Spleen (tissue), 11 donors: ENCODE data around the gene TPH1. TPM values are rescaled to one million over a fixed set of nuclear protein-coding genes. Genes with fewer than 3 reads are reported as not detected.

Experiments
- DNase-seq: peaks from one replicate; pipeline ENCODE4 v3.0.0-alpha.2; 2020
- H3K27ac ChIP-seq, 8 donors: fragments of 200-600 bp; sonication (generic) in 7 of 8; 1 replicate in 4 of 8; 2 replicates in 4 of 8; pipeline versions ENCODE4 v1.5.0 to v1.8.0; 2016 to 2021; ENCODE audit warnings: inconsistent platforms in 4 of 8, mild to moderate bottlenecking in 4 of 8, moderate library complexity in 1 of 8
- H3K27me3 ChIP-seq, 7 donors: fragments of 200-600 bp; sonication (generic) in 6 of 7; replicated peaks in 1 of 7; 1 replicate in 4 of 7; 2 replicates in 3 of 7; pipeline versions ENCODE4 v1.5.0 to v1.8.0; 2016 to 2021; ENCODE audit warnings: inconsistent platforms in 3 of 7, mild to moderate bottlenecking in 1 of 7
- H3K36me3 ChIP-seq, 6 donors: fragments of 200-600 bp; sonication (generic) in 5 of 6; 1 replicate in 4 of 6; 2 replicates in 2 of 6; pipeline versions ENCODE4 v1.5.0 to v1.8.0; 2016 to 2021; ENCODE audit warnings: inconsistent platforms in 2 of 6
- H3K4me1 ChIP-seq, 6 donors: fragments of 200-600 bp; sonication (generic) in 5 of 6; 1 replicate in 3 of 6; 2 replicates in 3 of 6; pipeline versions ENCODE4 v1.5.0 to v1.8.0; 2016 to 2021; ENCODE audit warnings: inconsistent platforms in 3 of 6
- H3K4me3 ChIP-seq, 8 donors: fragments of 200-600 bp; sonication (generic) in 7 of 8; 1 replicate in 4 of 8; 2 replicates in 4 of 8; pipeline versions ENCODE4 v1.5.0 to v1.8.0; 2016 to 2021; ENCODE audit warnings: inconsistent platforms in 4 of 8, mild to moderate bottlenecking in 4 of 8, moderate library complexity in 2 of 8
- H3K9me3 ChIP-seq, 8 donors: fragments of 200-600 bp; sonication (generic) in 7 of 8; 1 replicate in 4 of 8; 2 replicates in 4 of 8; pipeline versions ENCODE4 v1.5.0 to v1.8.0; 2016 to 2021; ENCODE audit warnings: inconsistent platforms in 4 of 8
- CTCF ChIP-seq, 11 experiments: fragments of 200-600 bp in 7 of 11; fragments of 450-650 bp in 4 of 11; sonication (generic) in 4 of 11; IDR thresholded peaks in 8 of 11; conservative IDR thresholded peaks in 3 of 11; 1 replicate in 7 of 11; 2 replicates in 4 of 11; pipeline versions ENCODE4 v1.4.0 to v1.8.0; 2016 to 2021; ENCODE audit warnings: antibody characterized with exemption in 11 of 11, inconsistent platforms in 4 of 11, mild to moderate bottlenecking in 1 of 11
- POLR2A ChIP-seq, 3 donors: fragments of 450-650 bp; IDR thresholded peaks; one replicate each; pipeline ENCODE4 v1.5.1; 2017; ENCODE audit warnings: antibody characterized with exemption in 3 of 3, mild to moderate bottlenecking in 1 of 3
- POLR2AphosphoS5 ChIP-seq, 3 donors: sonication (generic); formaldehyde crosslinking; IDR thresholded peaks; one replicate each; pipeline ENCODE4 v1.5.1; 2017; ENCODE audit warnings: antibody characterized with exemption in 3 of 3
- WGBS, 5 donors: extraction: QIAGEN DNeasy Blood & Tissue Kit in 3 of 5; methylation state at CpG; one replicate each; pipeline versions ENCODE4 v1.1.5 to v1.1.7; 2013 to 2018; 5-methylcytosine and 5-hydroxymethylcytosine counted together
- intact Hi-C: fragments of 100-400 bp; cut with DNase I; formaldehyde crosslinking; loops from one replicate; pipeline ENCODE4 v1.15.0; 2023; ENCODE audit warnings: low total_unique reads
- polyA plus RNA-seq, 3 donors: library from polyadenylated mRNA; stranded (reverse); fragments of 200-250 nt; gene quantifications; one replicate each; pipeline ENCODE4 v1.2.1, GENCODE V29; 2013
- total RNA-seq, 7 donors: library from RNA; depleted of rRNA in 3 of 7; stranded (reverse); fragments of >200 nt in 3 of 7; fragmentation: NEBNext Ultra II Directional in 4 of 7; extraction: Animal tissue kit (Norgen Biotek cat#: 25700) in 4 of 7; gene quantifications; one replicate each; pipeline versions ENCODE4 v1.1.0 to v1.2.1, GENCODE V29; 2016 to 2021
- donor health status: healthy with polysubstance abuse.
- donor health status: DM: no; HTN: no; CAD: no; lungs with moderate emphysema.
- donor health status: DM: no; HTN: no; CAD: no.
- donor health status: Bipolar disorder and iron deficiency.
- donor health status: healthy.
- donor health status: DM: no; HTN: no; CAD: no.
- donor health status: DM: yes; HTN: yes; CAD: no.

Gene TPH1
- total and polyA plus RNA-seq, 10 donors: 0.21 to 1.9 (median 0.88) TPM

GRCh38 chr11:18036456-18036855 is 9.6 kb downstream of the TPH1 start:
- no peaks in the 10 kb centered on the region for H3K4me1 ChIP-seq
- DNase-seq: no peak
- H3K27me3 ChIP-seq: no peaks in the 10 kb centered on the region
- TF ChIP-seq CTCF (IDR thresholded peaks at IDR 0.05 in 8 of 11, conservative IDR thresholded peaks at IDR 0.05 in 3 of 11): no peak
- no peak for TF ChIP-seq POLR2AphosphoS5 (IDR thresholded peaks at IDR 0.05)
- TF ChIP-seq POLR2A (IDR thresholded peaks at IDR 0.05): no peak
- H3K27ac ChIP-seq: no peak overlapping the region
- no peaks in the 10 kb centered on the region for H3K36me3 ChIP-seq
- intact Hi-C loops: no loop called here
- no peaks in the 10 kb centered on the region for H3K9me3 ChIP-seq
- no peak overlapping the region for H3K4me3 ChIP-seq

- DNase-seq: no peak
- Histone ChIP-seq H3K36me3 (no peaks in the 10 kb centered on the region), H3K27ac (no peak overlapping the region), H3K9me3 (no peaks in the 10 kb centered on the region), H3K4me1 (no peaks in the 10 kb centered on the region), H3K27me3 (no peaks in the 10 kb centered on the region), H3K4me3 (no peak overlapping the region)
- no peak for TF ChIP-seq CTCF (IDR thresholded peaks at IDR 0.05 in 8 of 11, conservative IDR thresholded peaks at IDR 0.05 in 3 of 11)
- TF ChIP-seq POLR2A (IDR thresholded peaks at IDR 0.05): no peak
- no peak for TF ChIP-seq POLR2AphosphoS5 (IDR thresholded peaks at IDR 0.05)
- 65 to 82% (median 81%) methylated on average over 2 of the region's 2 CpGs for WGBS, 5 donors
- intact Hi-C loops: no loop called here
Measured at GRCh38 chr11:18027475-18027874, 18.6 kb downstream of the TPH1 start.

- intact Hi-C loops: no loop called here
- TF ChIP-seq POLR2A (IDR thresholded peaks at IDR 0.05) (no peak), POLR2AphosphoS5 (IDR thresholded peaks at IDR 0.05) (no peak), CTCF (IDR thresholded peaks at IDR 0.05 in 8 of 11, conservative IDR thresholded peaks at IDR 0.05 in 3 of 11) (no peak)
- Histone ChIP-seq H3K4me1 (no peaks in the 10 kb centered on the region), H3K9me3 (no peaks in the 10 kb centered on the region), H3K27ac (no peak overlapping the region), H3K4me3 (no peak overlapping the region), H3K36me3 (no peaks in the 10 kb centered on the region), H3K27me3 (no peaks in the 10 kb centered on the region)
- 86 to 94% (median 92%) methylated on average over 1 of the region's 1 CpG for WGBS, 5 donors
- DNase-seq: no peak
Measured at GRCh38 chr11:18022419-18022818, 23.6 kb downstream of the TPH1 start.

- no peak overlapping the region for H3K27ac ChIP-seq
- intact Hi-C loops: no loop called here
- no peaks in the 10 kb centered on the region for H3K9me3 ChIP-seq
- H3K4me3 ChIP-seq: no peak overlapping the region
- H3K27me3 ChIP-seq: no peaks in the 10 kb centered on the region
- TF ChIP-seq POLR2A (IDR thresholded peaks at IDR 0.05): no peak
- TF ChIP-seq POLR2AphosphoS5 (IDR thresholded peaks at IDR 0.05): no peak
- no peak for TF ChIP-seq CTCF (IDR thresholded peaks at IDR 0.05 in 8 of 11, conservative IDR thresholded peaks at IDR 0.05 in 3 of 11)
- no peaks in the 10 kb centered on the region for H3K36me3 ChIP-seq
- no peak for DNase-seq
- peaks cover 0 to under 1% (median 0%) of the 10 kb centered on the region in 6 donors for H3K4me1 ChIP-seq
Measured at GRCh38 chr11:18019650-18020049, 26.4 kb downstream of the TPH1 start.
